AG10803 (cell line): Measurements from ENCODE around the gene RAD21L1.

ENCODE experiments used
- DNase-seq: peaks from one replicate; pipeline ENCODE4 v3.0.0; 2010; ENCODE audit warnings: low read depth
- H3K4me3 ChIP-seq: 2 replicates; pipeline ENCODE4 v1.5.1; 2011; ENCODE audit warnings: mild to moderate bottlenecking, low read length, control low read depth
- CTCF ChIP-seq: conservative IDR thresholded peaks from 2 replicates; pipeline ENCODE4 v1.5.1; 2011; ENCODE audit warnings: mild to moderate bottlenecking, low read length, control low read depth, inconsistent platforms

RAD21L1 gene

GRCh38 chr20:1229541-1229940, 3.7 kb downstream of the RAD21L1 start:
- H3K4me3 ChIP-seq = no peak overlapping the region
- no peak for TF ChIP-seq CTCF
- no peak for DNase-seq

GRCh38 chr20:1232286-1233111, 6.7 kb downstream of the RAD21L1 start:
- H3K4me3 ChIP-seq = no peak overlapping the region
- no peak for TF ChIP-seq CTCF
- DNase-seq = no peak

GRCh38 chr20:1240549-1240948, 14.7 kb downstream of the RAD21L1 start:
- no peak for TF ChIP-seq CTCF
- DNase-seq = no peak
- H3K4me3 ChIP-seq = no peak overlapping the region

- no peak for TF ChIP-seq CTCF
- no peak overlapping the region for H3K4me3 ChIP-seq
- DNase-seq = no peak
Observed at GRCh38 chr20:1241456-1241855, 15.6 kb downstream of the RAD21L1 start.

- H3K4me3 ChIP-seq = no peak overlapping the region
- no peak for DNase-seq
- TF ChIP-seq CTCF = no peak
Observed at GRCh38 chr20:1242099-1242498, 16.3 kb downstream of the RAD21L1 start.

GRCh38 chr20:1242530-1242929, 16.7 kb downstream of the RAD21L1 start:
- TF ChIP-seq CTCF = no peak
- H3K4me3 ChIP-seq = no peak overlapping the region
- peak; percentile 78 for DNase-seq

- no peak for TF ChIP-seq CTCF
- DNase-seq = no peak
Observed at GRCh38 chr20:1245578-1245977, 19.7 kb downstream of the RAD21L1 start.

More at GRCh38 chr20:1245578-1245977, 19.7 kb downstream of the RAD21L1 start:
- no peak overlapping the region for H3K4me3 ChIP-seq
